ENCODE data around the gene ACE2.
"Not testable (repeated sequence)": the region's sequence is repeated elsewhere in the genome, so short reads cannot be mapped to it uniquely, and the experiment has no call there.

Gene ACE2

DNA sequence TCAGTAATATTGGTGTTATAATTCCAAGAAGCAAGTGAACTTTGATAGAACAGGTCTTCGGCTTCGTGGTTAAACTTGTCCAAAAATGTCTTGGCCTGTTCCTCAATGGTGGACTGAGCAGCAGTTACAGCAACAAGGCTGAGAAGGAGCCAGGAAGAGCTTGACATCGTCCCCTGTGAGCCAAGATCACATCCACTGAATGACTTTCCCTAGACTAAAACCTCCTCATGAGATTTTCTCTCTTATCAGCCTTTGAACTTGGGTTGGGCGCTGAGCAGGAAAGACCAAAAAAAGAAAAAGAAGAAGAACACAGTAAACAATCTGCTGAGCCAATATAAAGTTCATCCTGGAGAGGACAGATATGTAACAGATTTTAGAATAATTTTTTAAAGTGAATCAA lies at the start of gene ACE2:
TSS of gene ACE2 (minus strand) at position 216 of the 400 bp plus-strand sequence. CDS start at position 167, 49 bp downstream.
- no peak for DNase-seq

DNA sequence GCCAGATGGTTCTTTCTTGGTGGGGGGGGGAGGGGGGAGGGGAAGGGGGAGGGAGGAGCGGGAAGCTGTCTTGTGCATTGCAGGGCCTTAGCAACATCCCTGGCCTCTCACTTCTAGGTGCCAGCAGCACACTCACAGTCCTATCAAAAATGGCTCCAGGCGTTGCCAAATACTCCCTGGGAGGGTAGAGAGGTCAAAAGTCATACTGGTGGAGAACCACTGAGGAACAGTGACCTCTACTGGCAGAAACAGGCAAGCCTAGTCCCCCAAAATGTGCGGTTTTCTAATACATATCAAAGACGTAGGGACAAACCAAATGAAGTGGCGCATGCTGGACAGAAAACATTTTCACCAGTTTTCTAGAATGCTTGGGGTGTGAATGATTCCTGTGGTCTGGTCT lies 46.8 kb upstream of the ACE2 start:
- DNase-seq: not testable (repeated sequence)

DNA sequence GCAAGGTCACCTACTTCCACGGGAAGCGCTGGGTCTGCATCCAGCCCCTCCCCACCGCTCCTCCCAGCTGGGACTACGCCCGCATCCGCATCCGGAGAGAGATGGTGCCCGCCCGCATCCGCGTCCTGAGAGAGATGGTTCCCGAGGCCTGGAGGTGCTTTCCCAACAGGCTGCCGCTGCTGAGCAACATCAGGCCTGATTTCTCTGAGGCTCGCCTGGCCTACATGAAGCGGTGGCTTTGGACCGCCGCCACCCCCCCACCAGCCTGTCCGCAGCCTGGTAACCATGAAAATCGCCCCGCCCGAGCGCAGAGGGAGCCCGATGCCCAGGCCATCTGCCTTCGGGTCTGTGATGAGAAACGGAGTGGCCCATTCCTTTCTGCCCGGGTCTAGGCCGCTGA lies 45.8 kb upstream of the ACE2 start:
- no peak for DNase-seq

DNA sequence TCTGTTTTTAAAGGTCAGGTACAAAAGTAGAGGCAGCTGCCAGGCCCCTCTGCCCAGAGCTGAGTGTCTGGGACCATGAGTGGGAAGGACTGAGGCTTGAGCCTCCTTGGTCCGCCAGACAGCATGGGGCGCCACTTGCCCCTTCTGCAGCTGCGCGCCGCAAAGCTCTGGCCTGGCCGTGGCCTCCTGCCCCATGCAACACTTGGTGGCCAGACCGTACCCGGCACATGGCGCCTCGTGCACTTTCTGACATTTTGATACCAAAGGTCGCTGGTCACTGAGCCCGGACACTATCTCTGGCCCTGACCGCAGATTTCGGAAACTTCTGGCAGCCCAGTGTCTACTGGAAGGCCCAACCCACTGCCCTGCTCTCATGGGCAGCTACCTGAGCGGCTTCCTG lies 45.3 kb upstream of the ACE2 start:
- no peak for DNase-seq

DNA sequence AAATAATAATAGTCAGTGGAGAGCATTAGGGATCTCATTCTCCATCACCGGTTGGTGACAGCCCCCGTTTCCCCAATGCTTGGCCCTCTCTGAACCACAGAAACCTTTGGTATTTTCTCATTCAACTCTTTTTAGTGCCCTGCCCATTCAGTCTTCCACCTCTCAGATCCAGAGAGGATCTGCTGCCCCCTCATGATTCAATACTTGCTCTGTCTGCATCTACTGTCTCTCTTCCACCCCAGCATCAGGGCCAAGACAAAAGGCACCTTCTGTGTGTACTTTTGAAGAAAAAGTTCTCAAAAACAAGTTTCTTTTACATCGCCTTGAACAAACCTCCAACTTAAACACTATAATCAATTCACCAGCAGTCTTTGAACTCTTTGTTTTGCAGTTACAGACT lies 44.5 kb upstream of the ACE2 start:
- DNase-seq: no peak

DNA sequence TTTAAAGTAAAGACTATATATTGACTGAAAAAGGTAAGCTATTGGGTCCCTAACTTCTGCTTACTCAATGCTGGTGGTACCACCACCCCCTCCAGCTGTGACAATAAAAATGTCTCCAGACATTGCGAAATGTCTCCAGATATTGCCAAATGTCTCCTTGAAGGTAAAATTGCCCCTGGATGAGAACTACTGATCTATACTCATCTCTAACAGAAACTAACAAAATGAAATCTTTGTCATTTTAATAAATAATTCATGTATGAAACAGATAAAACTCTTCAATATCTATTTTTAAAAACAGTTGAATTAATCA lies 43.8 kb upstream of the ACE2 start:
- DNase-seq: no peak

DNA sequence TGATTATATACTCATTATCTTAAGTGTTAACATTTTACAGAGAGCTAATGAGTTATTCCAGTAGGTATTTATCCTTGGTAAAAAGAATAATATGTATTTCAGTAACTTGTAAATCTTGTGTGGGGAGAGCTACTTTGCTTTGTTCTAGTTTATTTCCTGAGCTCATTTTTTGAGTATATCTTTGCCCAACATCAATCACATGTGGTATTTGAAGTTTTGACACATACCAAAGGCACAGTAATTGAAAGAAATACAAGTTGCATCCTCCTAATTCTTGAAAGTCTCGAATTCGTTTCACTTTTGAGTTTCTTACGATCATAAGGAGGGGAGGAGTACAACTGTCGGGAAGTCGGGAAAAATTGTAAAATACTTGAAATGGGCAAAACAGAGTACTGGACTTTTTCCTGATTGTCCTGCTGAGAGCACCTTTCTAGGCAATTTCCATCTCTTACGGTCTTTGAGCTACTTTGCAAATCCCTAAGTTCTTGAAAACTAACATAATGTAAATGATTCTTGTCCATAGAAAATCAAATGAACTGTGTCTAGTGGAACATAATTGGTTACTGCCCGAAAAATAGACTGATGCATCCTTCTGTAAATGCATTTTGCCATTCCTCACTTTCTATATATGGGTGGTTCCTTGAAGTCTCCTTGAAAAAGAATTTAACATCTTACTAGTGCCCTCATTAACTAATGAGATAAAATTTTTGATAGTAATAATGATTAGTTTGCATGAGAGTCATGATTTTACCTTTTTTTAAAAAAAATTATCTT lies 43.2 kb upstream of the ACE2 start:
- DNase-seq: no peak

DNA sequence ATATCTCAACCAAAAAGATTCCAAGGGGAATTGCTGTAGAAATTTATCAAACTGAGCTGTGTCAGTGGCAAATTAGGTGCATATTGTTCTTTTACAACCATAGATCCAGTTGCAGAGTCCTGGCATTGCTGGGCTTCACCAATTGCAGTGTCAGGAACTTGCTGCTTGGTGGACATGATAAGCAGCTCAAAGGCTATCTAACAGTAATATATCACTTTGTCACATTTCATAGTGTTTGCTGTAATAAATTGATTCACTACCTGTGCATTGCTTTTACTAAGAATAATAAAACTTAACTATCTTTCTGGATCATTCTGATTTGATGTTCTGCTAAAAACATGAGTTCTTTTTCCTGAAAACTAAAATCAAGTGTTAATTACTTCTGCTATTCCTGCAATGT lies 30.9 kb upstream of the ACE2 start:
- DNase-seq: no peak

DNA sequence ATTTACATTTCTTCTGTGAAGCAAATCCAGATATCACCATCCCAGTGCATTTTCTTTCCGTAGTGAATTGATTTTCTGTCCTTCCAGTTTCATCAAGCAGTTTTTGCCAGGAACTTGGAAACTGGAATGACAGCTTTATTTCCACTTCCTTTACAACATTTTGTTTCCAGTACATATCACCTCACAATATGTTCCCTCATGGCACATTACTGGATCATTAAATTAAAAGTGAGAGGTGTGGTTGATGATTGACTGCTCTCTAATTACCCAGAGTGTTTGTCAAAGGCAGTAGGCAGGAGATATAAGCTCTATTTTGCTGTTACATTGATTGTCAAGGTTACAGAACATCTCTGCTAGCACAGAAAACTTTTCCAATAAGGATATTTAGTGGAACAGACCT lies 22.3 kb upstream of the ACE2 start:
- DNase-seq: no peak

DNA sequence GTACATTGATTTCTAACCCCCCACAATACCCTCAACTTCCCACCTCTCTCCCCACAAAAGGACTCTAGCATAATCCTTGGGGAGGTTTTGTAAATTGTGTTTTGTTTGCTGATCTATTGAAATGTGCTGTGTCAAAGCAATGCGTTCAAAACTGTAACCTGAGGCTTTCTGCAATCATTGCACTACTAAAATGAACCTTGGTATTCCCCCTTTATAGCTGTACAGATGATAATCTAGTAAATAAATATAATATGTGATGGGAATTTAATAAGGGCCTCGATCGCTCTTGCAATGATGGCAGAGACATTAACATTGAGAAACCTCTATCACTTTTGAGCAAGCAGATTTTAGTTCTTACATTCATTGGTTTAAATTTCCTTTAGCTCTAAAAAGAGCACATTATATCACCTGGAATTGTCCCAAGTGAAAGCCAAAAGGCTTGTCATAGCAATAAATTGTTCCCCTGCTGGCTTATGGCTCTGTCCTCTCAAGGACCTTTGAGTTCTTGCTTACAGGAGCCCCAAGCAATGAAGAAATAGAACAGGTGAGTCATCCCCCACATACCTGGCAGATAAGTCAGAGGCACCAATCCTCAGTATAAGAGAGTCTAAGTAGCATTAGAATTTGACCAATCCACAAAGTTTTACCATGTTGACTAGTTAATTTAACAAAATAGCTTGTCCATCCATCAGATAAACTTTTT lies 18.4 kb upstream of the ACE2 start:
- DNase-seq: no peak

DNA sequence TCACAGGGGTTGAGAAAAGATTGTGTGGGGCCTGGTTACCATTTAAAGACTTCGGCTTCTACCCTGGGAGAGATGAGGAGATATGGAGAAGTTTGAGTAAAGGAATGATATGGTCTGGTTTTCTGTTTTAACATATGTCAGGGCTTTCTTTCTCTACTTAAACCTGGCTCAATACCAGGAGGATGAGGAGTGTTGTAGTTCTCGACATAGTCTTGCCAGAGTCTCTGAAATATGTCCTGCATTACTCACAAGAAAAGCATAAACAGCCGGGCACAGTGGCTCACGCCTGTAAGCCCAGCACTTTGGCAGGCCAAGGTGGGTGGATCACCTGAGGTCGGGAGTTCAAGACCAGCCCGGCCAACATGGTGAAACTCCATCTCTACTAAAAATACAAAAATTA lies 16.4 kb upstream of the ACE2 start:
- DNase-seq: no peak

DNA sequence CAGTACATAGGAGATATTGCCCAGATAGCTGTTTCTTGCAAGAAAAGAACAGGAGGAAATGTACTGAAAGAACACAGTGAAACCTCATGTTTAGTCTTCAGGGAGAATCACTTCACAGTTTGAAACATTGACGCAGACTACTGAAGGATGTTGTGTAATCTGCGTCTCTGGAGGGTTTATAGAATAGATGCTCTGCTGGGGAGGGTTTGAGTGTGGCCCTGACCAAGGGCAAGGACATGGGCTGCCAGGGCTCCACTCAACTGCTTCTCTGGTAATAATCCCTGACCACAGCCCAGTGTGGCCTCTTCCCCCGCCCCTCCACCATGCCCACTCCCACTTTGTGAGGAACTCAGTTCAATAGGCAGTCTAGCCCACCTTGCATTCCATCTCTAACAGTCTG lies 15.8 kb upstream of the ACE2 start:
- DNase-seq: no peak

DNA sequence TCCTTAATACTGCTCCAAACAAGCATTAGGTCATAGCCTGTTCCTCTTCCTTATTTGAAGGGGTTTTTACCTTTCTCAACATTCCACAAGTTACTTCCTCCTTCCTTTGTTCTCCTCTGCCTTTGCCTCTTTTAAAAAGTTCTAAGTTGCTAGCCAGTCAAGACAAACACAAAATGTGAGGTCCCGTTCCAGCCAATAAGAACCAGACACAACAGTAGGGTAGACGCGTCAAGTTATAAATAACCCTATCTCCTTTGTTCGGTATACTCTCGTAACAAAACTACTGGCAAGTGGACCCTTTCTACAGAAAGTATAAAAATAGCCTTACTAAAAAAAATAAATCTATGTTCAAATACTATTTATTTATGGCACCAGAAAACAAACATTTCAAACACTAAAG lies 6.3 kb upstream of the ACE2 start:
- DNase-seq: no peak

DNA sequence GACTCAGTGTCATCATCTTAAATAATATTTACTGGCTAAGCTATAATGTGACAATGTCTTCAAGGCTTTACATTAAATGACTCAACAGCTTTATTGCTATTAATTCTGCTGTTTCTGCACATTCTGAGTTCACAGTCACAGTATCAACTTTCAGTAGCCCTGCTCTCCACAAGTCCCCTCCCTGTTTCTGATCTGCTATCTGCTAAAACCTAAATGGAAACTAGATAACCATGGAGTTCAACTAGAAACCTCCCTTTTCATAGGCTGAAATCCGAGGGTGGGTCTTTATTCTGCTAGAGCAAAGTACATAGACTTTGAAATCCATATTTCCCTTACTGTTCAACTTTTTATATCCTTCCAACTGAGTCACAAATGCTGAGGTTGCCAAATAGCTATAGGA lies 5.4 kb upstream of the ACE2 start:
- no peak for DNase-seq

DNA sequence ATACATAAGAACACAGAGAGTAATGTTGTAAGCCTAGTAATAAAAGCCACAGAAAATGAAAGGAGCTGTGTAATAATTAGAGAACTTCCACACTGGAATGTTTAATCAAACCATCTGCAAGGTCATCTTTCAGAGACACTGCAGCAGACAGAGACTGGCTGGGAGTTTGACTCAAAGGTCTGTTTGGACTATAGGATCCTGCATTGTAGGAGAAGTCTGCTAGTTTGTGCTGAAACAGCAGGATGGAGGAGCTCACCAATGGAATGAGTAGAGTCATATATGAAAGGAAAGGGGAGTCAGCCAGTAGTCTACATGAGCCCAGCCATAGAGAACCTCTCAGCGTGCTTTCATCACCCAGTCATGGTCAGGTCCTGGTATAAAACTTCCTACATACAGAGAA lies 4.5 kb upstream of the ACE2 start:
- DNase-seq: no peak

DNA sequence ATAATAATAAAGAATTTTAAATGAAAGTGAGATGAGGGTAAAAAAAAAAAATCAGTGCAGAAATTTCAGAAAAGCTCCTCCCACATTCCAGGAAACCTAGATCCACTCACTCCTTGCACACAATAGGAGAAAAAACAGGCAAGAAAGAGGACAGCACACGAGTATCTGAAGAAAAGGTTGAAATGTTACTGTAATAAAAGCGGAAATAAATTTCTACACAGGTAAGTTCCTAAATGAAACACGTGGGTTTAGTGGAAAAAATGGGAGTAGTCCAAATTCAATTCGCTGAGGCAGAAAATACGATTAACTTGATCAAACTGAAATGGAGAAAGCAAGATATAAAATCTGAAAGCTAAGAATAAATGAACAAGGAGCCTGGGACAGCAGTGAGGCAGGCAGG lies 2.0 kb upstream of the ACE2 start:
- no peak for DNase-seq

DNA sequence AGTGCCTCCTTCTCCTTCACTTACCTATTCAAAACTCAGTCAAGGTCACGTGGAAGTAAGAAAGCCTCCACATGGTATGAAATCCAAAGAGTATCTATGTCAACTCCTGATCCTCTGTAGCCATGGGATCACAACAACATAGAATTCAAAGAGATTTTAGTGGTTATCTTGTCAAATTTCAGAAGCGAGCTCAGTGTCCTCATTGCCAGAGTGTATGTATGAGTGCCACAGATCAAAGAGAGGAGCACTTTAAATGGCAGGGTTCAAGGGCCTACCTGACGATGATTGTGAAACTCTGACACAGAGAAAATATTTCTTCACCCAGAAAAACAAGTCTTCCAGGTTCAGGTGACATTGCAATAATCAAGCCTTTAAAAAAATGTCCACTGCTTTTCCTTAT lies 1.2 kb upstream of the ACE2 start:
- no peak for DNase-seq

DNA sequence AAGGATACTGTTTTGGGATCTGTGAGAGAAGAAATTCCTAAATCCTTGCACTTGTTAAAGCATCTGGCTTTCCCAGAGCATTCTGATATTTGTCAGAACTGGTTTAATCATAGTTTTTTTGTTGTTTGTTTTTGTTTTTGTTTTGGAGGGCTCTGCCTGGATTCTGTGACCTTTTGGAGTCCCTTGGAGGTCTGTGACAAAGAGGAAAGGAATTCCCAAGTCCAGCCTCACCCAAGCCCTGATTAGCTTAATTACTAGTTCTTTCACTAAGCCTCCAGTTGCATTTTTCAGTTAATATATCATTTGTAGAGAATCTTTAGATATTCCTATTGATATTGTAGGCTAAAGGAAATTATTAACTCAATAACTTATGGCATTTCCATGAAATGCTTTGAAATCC lies 711 bp downstream of the ACE2 start:
- DNase-seq: no peak

DNA sequence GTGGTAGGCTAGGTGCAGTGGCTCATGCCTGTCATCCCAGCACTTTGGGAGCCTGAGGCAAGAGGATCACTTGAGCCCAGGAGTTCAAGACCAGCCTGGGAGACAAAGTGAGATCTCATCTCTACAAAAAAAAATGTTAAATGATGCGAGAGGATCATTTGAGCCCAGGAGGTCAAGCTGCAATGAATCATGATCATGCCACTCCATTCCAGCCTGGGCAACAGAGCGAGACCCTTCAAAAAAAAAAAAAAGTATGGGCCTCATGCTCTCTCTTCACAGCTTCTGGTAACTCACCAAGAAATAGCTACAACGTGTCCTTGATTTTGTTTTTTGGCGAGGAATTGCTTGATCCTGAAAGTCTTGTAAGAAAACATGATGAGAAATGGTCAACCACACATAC lies 1.3 kb downstream of the ACE2 start:
- no peak for DNase-seq

DNA sequence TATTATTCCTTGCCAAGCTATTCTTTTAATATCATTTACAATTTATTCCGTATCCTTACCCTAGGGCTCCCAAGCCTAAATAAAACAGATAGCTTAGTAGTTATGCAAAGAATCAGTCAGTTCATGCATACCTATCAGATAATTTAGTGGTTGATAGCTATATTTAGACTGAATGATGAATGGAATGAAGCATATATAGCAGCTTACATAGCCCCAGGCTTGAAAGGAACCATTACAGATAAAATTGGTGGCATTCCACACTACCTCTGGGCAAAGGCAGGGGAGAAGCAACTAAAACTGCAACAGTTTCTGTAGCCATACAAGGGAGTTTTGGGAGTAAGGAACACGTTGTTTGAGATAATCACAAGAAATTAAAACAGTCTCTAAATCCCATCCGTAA lies 2.7 kb downstream of the ACE2 start:
- DNase-seq: no peak

DNA sequence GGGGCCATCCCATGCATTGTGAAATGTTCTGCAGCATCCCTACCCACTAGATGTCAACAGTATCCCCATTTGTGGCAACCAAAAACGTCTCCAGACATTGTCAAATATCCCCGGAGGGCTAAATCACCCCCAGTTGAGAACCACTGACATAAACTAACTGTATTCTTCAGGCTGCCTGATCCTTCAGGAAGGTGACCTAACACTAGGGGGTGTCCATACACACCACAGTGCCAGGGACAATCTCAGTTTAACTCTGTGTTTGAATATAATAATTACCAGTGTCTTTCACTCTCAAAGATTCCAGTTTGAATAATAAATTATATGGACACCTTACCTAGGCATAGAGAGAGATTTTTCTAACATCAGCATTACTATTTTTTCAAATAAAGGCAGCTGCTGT lies 6.4 kb downstream of the ACE2 start:
- no peak for DNase-seq

DNA sequence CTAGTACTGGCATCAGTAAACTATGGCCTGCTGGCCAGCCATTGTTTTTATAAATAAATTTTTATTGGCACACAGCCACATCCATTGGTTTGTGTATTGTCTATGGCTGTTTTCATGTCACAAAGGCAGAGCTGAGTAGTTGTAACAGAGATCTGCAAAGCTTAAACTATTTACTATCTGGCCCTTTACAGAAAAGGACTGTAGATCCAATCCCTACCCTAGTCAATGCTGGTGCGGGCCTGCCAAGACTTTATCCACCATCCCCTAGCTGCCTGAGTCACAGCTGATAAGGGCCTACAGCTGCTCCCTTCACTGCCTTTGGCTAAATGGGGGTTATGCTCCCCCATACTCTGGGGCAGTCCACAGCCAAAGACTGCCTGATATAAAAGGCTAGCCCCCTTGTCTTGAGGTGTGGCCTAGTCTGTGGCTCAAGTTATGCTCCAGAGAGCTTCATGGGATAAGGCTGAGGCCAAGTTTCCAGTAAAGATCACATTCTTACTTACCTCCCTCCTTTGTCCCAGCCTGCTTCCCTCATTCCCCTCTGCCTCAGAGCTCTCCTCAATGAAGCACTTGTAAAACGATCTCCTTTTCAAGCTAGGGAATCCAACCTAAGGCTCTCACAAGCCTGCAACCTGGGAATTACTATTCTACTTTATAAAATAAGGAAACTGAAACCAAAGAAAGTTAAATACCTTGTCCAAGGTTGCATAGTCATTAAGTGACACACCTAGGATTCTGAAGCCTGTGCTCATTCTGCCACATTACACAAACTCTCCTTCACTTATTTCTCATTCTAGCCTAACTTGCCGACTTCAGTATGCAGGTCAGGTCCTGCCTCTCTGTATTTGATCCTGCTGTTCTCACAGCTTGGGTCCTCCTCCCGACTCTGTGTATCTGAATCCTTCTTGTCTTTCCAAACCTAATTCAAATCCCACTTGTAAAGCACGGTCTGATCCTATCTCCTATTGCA lies 20.7 kb downstream of the ACE2 start:
- DNase-seq: no peak

DNA sequence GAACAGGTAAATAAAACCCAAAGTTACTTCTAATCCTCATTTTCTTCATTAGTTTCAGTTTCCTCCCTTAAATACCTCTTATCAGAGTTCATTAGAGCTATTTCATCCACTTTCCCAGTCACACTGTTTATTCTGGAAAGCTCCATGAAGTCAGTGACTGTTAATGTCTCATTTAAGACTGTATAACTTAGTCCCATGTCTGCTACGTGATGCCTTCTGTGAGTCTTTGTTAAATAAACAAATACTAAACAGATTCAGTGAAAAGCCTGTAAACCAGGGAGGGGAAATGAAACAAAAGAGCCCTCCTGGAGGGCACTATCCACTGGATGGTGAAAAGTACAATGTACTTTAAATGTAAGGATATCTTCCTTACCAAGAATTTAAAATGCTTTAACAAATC lies 24.7 kb downstream of the ACE2 start:
- no peak for DNase-seq

DNA sequence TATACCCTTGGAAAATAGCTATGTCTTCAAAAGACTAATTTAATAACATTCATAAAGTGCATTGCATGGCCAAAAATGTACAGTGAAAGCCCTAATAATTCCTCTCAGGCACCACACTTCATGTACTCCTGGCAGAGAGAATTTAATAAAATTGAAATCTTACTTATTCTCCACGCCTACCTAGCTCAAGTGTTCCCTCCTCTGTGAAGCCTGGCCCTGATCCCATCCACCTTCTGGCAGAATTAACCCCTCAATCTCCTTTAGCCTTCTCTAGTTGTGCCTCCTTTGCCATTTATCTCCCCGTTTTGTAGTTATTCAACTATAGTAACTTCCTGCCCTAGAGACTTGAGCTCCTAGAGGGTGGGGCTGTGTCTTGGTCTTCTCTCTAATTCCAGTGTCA lies 26.7 kb downstream of the ACE2 start:
- no peak for DNase-seq

Measured in DMS 273 treated with DMSO at 0.1 percent for 48 hours (cell line).